Measurements from ENCODE around the gene C2orf72. TPM values are rescaled to one million over a fixed set of nuclear protein-coding genes. Genes with fewer than 3 reads are reported as not detected.
"Not testable (repeated sequence)": the region's sequence is repeated elsewhere in the genome, so short reads cannot be mapped to it uniquely, and the experiment has no call there.

Gene C2orf72
- total RNA-seq, 1 donor: not detected

- no peak overlapping the region for H3K4me3 ChIP-seq (ENCODE audit: low read depth, low read length)
- DNase-seq (ENCODE audit: low read depth): no peak
Measured at GRCh38 chr2:231058761-231059550, 21.6 kb downstream of the C2orf72 start.

GRCh38 chr2:231059756-231060155 lies 22.4 kb downstream of the C2orf72 start:
- no peak overlapping the region for H3K4me3 ChIP-seq (ENCODE audit: low read depth, low read length)
- DNase-seq (ENCODE audit: low read depth): no peak
- no peak for TF ChIP-seq CTCF (IDR thresholded peaks at IDR 0.05; ENCODE audit: insufficient read depth, low read depth, low read length)

More at GRCh38 chr2:231058761-231059550, 21.6 kb downstream of the C2orf72 start:
- TF ChIP-seq CTCF (IDR thresholded peaks at IDR 0.05; ENCODE audit: insufficient read depth, low read depth, low read length): no peak

GRCh38 chr2:231062776-231063175 lies 25.5 kb downstream of the C2orf72 start:
- no peak for TF ChIP-seq CTCF (IDR thresholded peaks at IDR 0.05; ENCODE audit: insufficient read depth, low read depth, low read length)
- no peak for DNase-seq (ENCODE audit: low read depth)
- H3K4me3 ChIP-seq (ENCODE audit: low read depth, low read length): no peak overlapping the region

- TF ChIP-seq CTCF (IDR thresholded peaks at IDR 0.05; ENCODE audit: insufficient read depth, low read depth, low read length): no peak
- DNase-seq (ENCODE audit: low read depth): no peak
- no peak overlapping the region for H3K4me3 ChIP-seq (ENCODE audit: low read depth, low read length)
Measured at GRCh38 chr2:231063347-231063746, 26.0 kb downstream of the C2orf72 start.

- TF ChIP-seq CTCF (IDR thresholded peaks at IDR 0.05; ENCODE audit: insufficient read depth, low read depth, low read length): no peak
- no peak for DNase-seq (ENCODE audit: low read depth)
- no peak overlapping the region for H3K4me3 ChIP-seq (ENCODE audit: low read depth, low read length)
Measured at GRCh38 chr2:231065966-231066365, 28.6 kb downstream of the C2orf72 start.

- H3K4me3 ChIP-seq (ENCODE audit: low read depth, low read length); DNase-seq (ENCODE audit: low read depth): not testable (repeated sequence)
Measured at GRCh38 chr2:231067531-231067930, 30.2 kb downstream of the C2orf72 start.

GRCh38 chr2:231068525-231069222 lies 31.4 kb downstream of the C2orf72 start:
- TF ChIP-seq CTCF (IDR thresholded peaks at IDR 0.05; ENCODE audit: insufficient read depth, low read depth, low read length): no peak
- peak; percentile 78 for DNase-seq (ENCODE audit: low read depth)
- H3K4me3 ChIP-seq (ENCODE audit: low read depth, low read length): no peak overlapping the region

Measured in fibroblast of villous mesenchyme (primary cell).